Heart right ventricle (tissue), 16 donors: ENCODE results near the gene COL5A1. TPM values are rescaled to one million over a fixed set of nuclear protein-coding genes. Genes with fewer than 3 reads are reported as not detected.
"Not testable (repeated sequence)": the region's sequence is repeated elsewhere in the genome, so short reads cannot be mapped to it uniquely, and the experiment has no call there.

Experiments
- ATAC-seq, 8 donors: fragments of 200-7000 bp; cut with Tn5 transposase; one replicate each; pipeline ENCODE4 v1.9.1; 2020; ENCODE audit warnings: mild to moderate bottlenecking in 8 of 8, moderate library complexity in 8 of 8, moderate number of reproducible peaks in 1 of 8
- DNase-seq, 2 donors: peaks; one replicate each; pipeline ENCODE4 v3.0.0-alpha.2; 2020
- H3K27ac ChIP-seq, 10 donors: fragments of 200-600 bp; sonication (generic) in 2 of 10; one replicate each; pipeline versions ENCODE4 v1.5.0 to v1.8.0; 2020 to 2022; ENCODE audit warnings: mild to moderate bottlenecking in 3 of 10
- H3K27me3 ChIP-seq, 7 donors: fragments of 200-600 bp; one replicate each; pipeline ENCODE4 v1.8.0; 2021 to 2022; ENCODE audit warnings: mild to moderate bottlenecking in 2 of 7
- H3K36me3 ChIP-seq, 9 donors: fragments of 200-600 bp; sonication (generic) in 1 of 9; one replicate each; pipeline versions ENCODE4 v1.5.0 to v1.8.0; 2020 to 2022; ENCODE audit warnings: mild to moderate bottlenecking in 2 of 9
- H3K4me1 ChIP-seq, 9 donors: fragments of 200-600 bp; sonication (generic) in 1 of 9; one replicate each; pipeline versions ENCODE4 v1.5.0 to v1.8.0; 2020 to 2022; ENCODE audit warnings: mild to moderate bottlenecking in 4 of 9
- H3K4me3 ChIP-seq, 10 donors: fragments of 200-600 bp; sonication (generic) in 2 of 10; one replicate each; pipeline versions ENCODE4 v1.5.0 to v1.8.0; 2020 to 2022; ENCODE audit warnings: mild to moderate bottlenecking in 7 of 10, moderate library complexity in 2 of 10
- H3K9me3 ChIP-seq, 11 donors: fragments of 200-600 bp in 10 of 11; sonication (generic) in 2 of 11; one replicate each; pipeline versions ENCODE4 v1.5.0 to v1.8.0; 2013 to 2022; ENCODE audit warnings: mild to moderate bottlenecking in 2 of 11, control low read depth in 1 of 11, moderate library complexity in 1 of 11
- WGBS, 2 donors: extraction: QIAGEN DNeasy Blood & Tissue Kit; methylation state at CpG; one replicate each; pipeline ENCODE4 v1.1.7; 2013; ENCODE audit warnings: inconsistent platforms in 1 of 2; 5-methylcytosine and 5-hydroxymethylcytosine counted together
- intact Hi-C, 10 donors: fragments of 100-400 bp; cut with DNase I; formaldehyde crosslinking; loops; one replicate each; pipeline versions ENCODE4 v1.11.1 to v1.14.2; 2022
- polyA plus RNA-seq, 2 donors: library from polyadenylated mRNA; stranded (reverse); fragments of 200-250 nt; gene quantifications; one replicate each; pipeline ENCODE4 v1.2.3, GENCODE V29; 2013
- total RNA-seq, 10 donors: library from RNA; stranded (reverse); fragmentation: NEBNext Ultra II Directional in 3 of 10; extraction: Animal tissue kit (Norgen Biotek cat#: 25700) in 3 of 10; gene quantifications; one replicate each; pipeline versions ENCODE4 v1.2.1 to v1.2.4, GENCODE V29; 2021 to 2023
- TF ChIP-seq, protein P1 (sequence below), 9 donors: fragments of 200-600 bp; sonication (generic) in 2 of 9; IDR thresholded peaks; one replicate each; pipeline versions ENCODE4 v1.5.0 to v1.8.0; 2021 to 2022; ENCODE audit warnings: antibody characterized with exemption in 9 of 9, mild to moderate bottlenecking in 5 of 9, moderate library complexity in 1 of 9
- donor health status: Arrhythmogenic right ventricular cardiomyopathy.
- donor health status: ischemic (EF 13 %, LVEDD 7.1; RV severe dilation, severe dysfunction).
- donor health status: healthy with polysubstance abuse.
- donor health status: DM: no; HTN: yes; CAD: no.
- donor health status: DM: no; HTN: no; CAD: no.
- donor health status: ischemic (EF 25% LVEDD 6.9; RV normal size, moderate dysfunction).
- donor health status: ischemic (EF 25% LVEDD 5.7; RV mildly dilated, moderate dysfunction).
- donor health status: healthy.
- donor health status: DM: yes; HTN: yes; CAD: no.
- donor health status: Ischemic cardiomyopathy.
- donor health status: ischemic (EF 35%, LVEDD 5.7; RV mildly dilated, moderate dysfunction).
- donor health status: nonischemic (EF 11% LVEDD 7.7; RV severe dilation, severe dysfunction).
- donor health status: DM: yes; HTN: yes; CAD: no.
- donor health status: PGD.
- donor health status: ischemic (EF 29% LVEDD 5.4; RV normal size, mild dysfunction).
- donor health status: nonischemic (EF 23%, LVEDD 6.1; RV moderate dilation, normal function).

COL5A1 gene
- total and polyA plus RNA-seq, 12 donors: 8.1 to 60.0 (median 13.3) TPM

DNA sequence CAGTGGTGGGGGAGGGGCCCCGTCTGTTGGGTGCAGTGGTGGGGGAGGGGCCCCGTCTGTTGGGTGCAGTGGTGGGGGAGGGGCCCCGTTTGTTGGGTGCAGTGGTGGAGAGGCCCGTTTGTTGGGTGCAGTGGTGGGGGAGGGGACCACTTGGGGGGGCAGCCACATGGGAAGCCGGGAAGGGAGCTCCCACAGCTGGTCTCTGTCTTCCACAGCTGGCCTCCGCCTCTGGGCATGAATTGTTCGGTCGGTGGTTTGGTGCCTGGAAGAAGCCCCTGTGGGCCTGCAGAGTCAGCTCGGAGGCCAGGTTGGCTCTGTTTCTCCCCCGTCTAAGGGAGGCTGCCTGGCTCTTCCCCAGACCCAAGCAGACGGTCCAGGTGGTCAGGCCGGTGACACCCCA lies 69.3 kb downstream of the COL5A1 start:
- Histone ChIP-seq H3K4me3 (no peak overlapping the region), H3K4me1 (peaks cover 21 to 56% (median 31%) of the 10 kb centered on the region in 9 donors), H3K36me3 (peaks cover 0 to 9% (median 0%) of the 10 kb centered on the region in 9 donors), H3K27ac (peak overlapping the region in 6 of 10 donors; percentile 14 to 71 (median 42)), H3K27me3 (peaks cover 0 to 4% (median 0%) of the 10 kb centered on the region in 7 donors), H3K9me3 (no peaks in the 10 kb centered on the region)
- DNase-seq: no peak
- no peak for ATAC-seq
- 79 to 85% methylated on average over 12 of the region's 12 CpGs for WGBS, 2 donors
- intact Hi-C loops: no loop called here
- TF ChIP-seq, protein P1, sequence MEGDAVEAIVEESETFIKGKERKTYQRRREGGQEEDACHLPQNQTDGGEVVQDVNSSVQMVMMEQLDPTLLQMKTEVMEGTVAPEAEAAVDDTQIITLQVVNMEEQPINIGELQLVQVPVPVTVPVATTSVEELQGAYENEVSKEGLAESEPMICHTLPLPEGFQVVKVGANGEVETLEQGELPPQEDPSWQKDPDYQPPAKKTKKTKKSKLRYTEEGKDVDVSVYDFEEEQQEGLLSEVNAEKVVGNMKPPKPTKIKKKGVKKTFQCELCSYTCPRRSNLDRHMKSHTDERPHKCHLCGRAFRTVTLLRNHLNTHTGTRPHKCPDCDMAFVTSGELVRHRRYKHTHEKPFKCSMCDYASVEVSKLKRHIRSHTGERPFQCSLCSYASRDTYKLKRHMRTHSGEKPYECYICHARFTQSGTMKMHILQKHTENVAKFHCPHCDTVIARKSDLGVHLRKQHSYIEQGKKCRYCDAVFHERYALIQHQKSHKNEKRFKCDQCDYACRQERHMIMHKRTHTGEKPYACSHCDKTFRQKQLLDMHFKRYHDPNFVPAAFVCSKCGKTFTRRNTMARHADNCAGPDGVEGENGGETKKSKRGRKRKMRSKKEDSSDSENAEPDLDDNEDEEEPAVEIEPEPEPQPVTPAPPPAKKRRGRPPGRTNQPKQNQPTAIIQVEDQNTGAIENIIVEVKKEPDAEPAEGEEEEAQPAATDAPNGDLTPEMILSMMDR (IDR thresholded peaks at IDR 0.05): no peak

GRCh38 chr9:134712243-134712642 lies 70.6 kb downstream of the COL5A1 start:
- DNase-seq (no peak), ATAC-seq (no peak)
- intact Hi-C loops: no loop called here
- no peaks in the 10 kb centered on the region for H3K27me3 ChIP-seq
- TF ChIP-seq, protein P1 (IDR thresholded peaks at IDR 0.05): no peak
- H3K27ac ChIP-seq: no peak overlapping the region
- no peaks in the 10 kb centered on the region for H3K9me3 ChIP-seq
- peaks cover 0 to 16% (median 0%) of the 10 kb centered on the region in 9 donors for H3K36me3 ChIP-seq
- 54 to 67% methylated on average over 2 of the region's 2 CpGs for WGBS, 2 donors
- H3K4me1 ChIP-seq: peaks cover 7 to 45% (median 22%) of the 10 kb centered on the region in 9 donors
- H3K4me3 ChIP-seq: no peak overlapping the region

GRCh38 chr9:134712926-134713325 lies 71.3 kb downstream of the COL5A1 start:
- Histone ChIP-seq H3K27ac (peak overlapping the region in 4 of 10 donors; percentile 9 to 53 (median 36)), H3K4me3 (no peak overlapping the region), H3K27me3 (no peaks in the 10 kb centered on the region), H3K4me1 (peaks cover 7 to 42% (median 15%) of the 10 kb centered on the region in 9 donors), H3K36me3 (peaks cover 0 to 17% (median 0%) of the 10 kb centered on the region in 9 donors), H3K9me3 (no peaks in the 10 kb centered on the region)
- intact Hi-C loops: no loop called here
- TF ChIP-seq, protein P1 (IDR thresholded peaks at IDR 0.05): no peak
- DNase-seq: no peak
- 57 to 59% methylated on average over 10 of the region's 10 CpGs for WGBS, 2 donors
- peak in 7 of 8 donors; percentile 4 to 34 (median 13) for ATAC-seq

DNA sequence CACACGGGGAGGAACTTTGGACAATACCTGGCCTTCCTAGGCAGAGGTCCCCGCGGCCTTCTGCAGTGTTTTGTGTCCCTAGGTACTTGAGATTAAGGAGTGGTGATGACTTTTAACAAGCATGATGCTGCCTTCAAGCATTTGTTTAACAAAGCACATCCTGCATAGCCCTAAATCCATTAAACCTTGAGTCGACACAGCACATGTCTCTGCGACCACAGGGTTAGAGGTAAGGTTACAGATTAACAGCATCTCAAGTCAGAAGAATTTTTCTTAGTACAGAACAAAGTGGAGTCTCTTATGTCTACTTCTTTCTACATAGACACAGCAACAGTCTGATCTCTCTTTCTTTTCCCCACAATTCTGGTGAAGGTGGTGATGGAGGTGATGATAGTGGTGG lies 73.9 kb downstream of the COL5A1 start:
- H3K4me3 ChIP-seq, H3K27me3 ChIP-seq, H3K9me3 ChIP-seq, ATAC-seq, DNase-seq, H3K27ac ChIP-seq, intact Hi-C loops: not testable (repeated sequence)
- 86 to 90% methylated on average over 5 of the region's 5 CpGs for whole genome bisulfite sequencing, 2 donors
- peaks cover 0 to 31% (median 0%) of the 10 kb centered on the region in 9 donors for H3K36me3 ChIP-seq
- H3K4me1 ChIP-seq: peaks cover 0 to 25% (median 0%) of the 10 kb centered on the region in 9 donors

- 88 to 90% methylated on average over 8 of the region's 8 CpGs for WGBS, 2 donors
- DNase-seq: no peak
- TF ChIP-seq, protein P1 (IDR thresholded peaks at IDR 0.05): no peak
These were observed 74.5 kb downstream of the COL5A1 start for GRCh38 chr9:134716067-134716466.

More at GRCh38 chr9:134716067-134716466, 74.5 kb downstream of the COL5A1 start:
- peaks cover 0 to 22% (median 0%) of the 10 kb centered on the region in 9 donors for H3K4me1 ChIP-seq
- no peaks in the 10 kb centered on the region for H3K27me3 ChIP-seq
- intact Hi-C loops: no loop called here
- peaks cover 0 to 31% (median 0%) of the 10 kb centered on the region in 9 donors for H3K36me3 ChIP-seq
- H3K4me3 ChIP-seq: no peak overlapping the region
- no peak overlapping the region for H3K27ac ChIP-seq
- no peaks in the 10 kb centered on the region for H3K9me3 ChIP-seq
- no peak for ATAC-seq
